DND-41 (cell line): ENCODE measurements around the gene PIRT.

Source experiments
- ATAC-seq: fragments of 200-7000 bp; cut with Tn5 transposase; 3 replicates; pipeline ENCODE4 v1.9.1; 2021; ENCODE audit warnings: low read depth; ENCODE audit not compliant: insufficient read depth
- DNase-seq: peaks from one replicate; pipeline ENCODE4 v3.0.0-alpha.2; 2020
- H2AFZ ChIP-seq: 2 replicates; pipeline ENCODE4 v1.6.0; 2012; ENCODE audit warnings: low read depth, low read length
- H3K27ac ChIP-seq: 2 replicates; pipeline ENCODE4 v1.5.1; 2012; ENCODE audit warnings: low read length, inconsistent platforms
- H3K27me3 ChIP-seq: fragments of 200-600 bp; sonication (generic); 2 replicates; pipeline ENCODE4 v1.6.0; 2012; ENCODE audit warnings: low read length, mild to moderate bottlenecking, inconsistent platforms; ENCODE audit not compliant: insufficient read depth, poor library complexity
- H3K36me3 ChIP-seq: 2 replicates; pipeline ENCODE4 v1.5.1; 2012; ENCODE audit warnings: low read length, inconsistent platforms; ENCODE audit not compliant: insufficient read depth
- H3K4me1 ChIP-seq: 2 replicates; pipeline ENCODE4 v1.5.1; 2012; ENCODE audit warnings: mild to moderate bottlenecking, low read length; ENCODE audit not compliant: insufficient read depth
- H3K4me2 ChIP-seq: 2 replicates; pipeline ENCODE4 v1.6.0; 2012; ENCODE audit warnings: mild to moderate bottlenecking, moderate library complexity, low read length, inconsistent platforms; ENCODE audit not compliant: insufficient read depth
- H3K4me3 ChIP-seq, 2 experiments: fragments of 200-600 bp in 1 of 2; shearing (Covaris generic) in 1 of 2; 2 replicates each; pipeline ENCODE4 v1.5.1; 2012 to 2016; ENCODE audit warnings: inconsistent platforms in 2 of 2, low read length in 2 of 2, mild to moderate bottlenecking in 2 of 2, low read depth in 1 of 2, moderate library complexity in 1 of 2
- H3K79me2 ChIP-seq: 2 replicates; pipeline ENCODE4 v1.6.0; 2012; ENCODE audit warnings: low read length, inconsistent platforms; ENCODE audit not compliant: insufficient read depth
- H3K9ac ChIP-seq: 2 replicates; pipeline ENCODE4 v1.6.0; 2012; ENCODE audit warnings: low read depth, mild to moderate bottlenecking, inconsistent platforms, low read length, moderate library complexity
- H3K9me3 ChIP-seq: 2 replicates; pipeline ENCODE4 v1.5.1; 2012; ENCODE audit warnings: low read length, moderate library complexity, mild to moderate bottlenecking, inconsistent platforms; ENCODE audit not compliant: insufficient read depth, severe bottlenecking
- H4K20me1 ChIP-seq: 2 replicates; pipeline ENCODE4 v1.6.0; 2012; ENCODE audit warnings: low read length; ENCODE audit not compliant: insufficient read depth
- CTCF ChIP-seq: IDR thresholded peaks from 2 replicates; pipeline ENCODE4 v1.5.1; 2012; ENCODE audit warnings: borderline replicate concordance, low read length, moderate library complexity, mild to moderate bottlenecking; ENCODE audit not compliant: poor library complexity, severe bottlenecking; ENCODE audit errors: extremely low read depth
- EZH2 ChIP-seq: IDR thresholded peaks from 3 replicates; pipeline ENCODE4 v1.6.1; 2012; ENCODE audit warnings: borderline replicate concordance, low read depth, mild to moderate bottlenecking, moderate library complexity, low read length, inconsistent platforms; ENCODE audit not compliant: severe bottlenecking

The PIRT gene

DNA sequence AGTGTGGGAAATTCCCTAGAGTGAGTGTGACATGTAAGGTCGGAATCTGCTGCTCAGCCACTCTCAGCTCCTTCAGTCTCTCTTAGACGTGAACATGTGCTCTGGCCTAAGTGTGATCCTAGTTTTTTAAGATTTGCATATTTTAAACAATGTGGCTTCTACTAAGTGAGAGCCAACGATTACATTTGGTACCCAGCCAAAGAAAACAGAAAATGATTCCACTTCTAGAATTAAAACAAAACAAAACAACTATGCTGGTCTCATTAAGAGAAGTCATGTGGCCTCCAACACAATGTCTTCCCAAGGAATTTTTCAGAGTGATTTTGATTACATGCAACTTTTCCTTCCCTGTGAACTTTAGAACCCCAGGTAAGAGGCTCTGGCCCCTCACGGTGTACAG is 44.1 kb downstream of the PIRT start:
- DNase-seq: no peak
- Histone ChIP-seq H3K36me3 (no peaks in the 10 kb centered on the region), H3K9ac (no peak overlapping the region), H3K4me2 (no peak overlapping the region), H3K27ac (no peak overlapping the region), H3K9me3 (no peaks in the 10 kb centered on the region), H3K4me3 (no peak overlapping the region), H3K79me2 (no peaks in the 10 kb centered on the region), H3K27me3 (peaks cover 5% of the 10 kb centered on the region), H2AFZ (no peak overlapping the region), H3K4me1 (no peaks in the 10 kb centered on the region), H4K20me1 (no peaks in the 10 kb centered on the region)
- no peak for ATAC-seq
- TF ChIP-seq EZH2 (no peak), CTCF (no peak)

- Histone ChIP-seq H3K4me1 (no peaks in the 10 kb centered on the region), H3K9ac (no peak overlapping the region), H3K4me3 (no peak overlapping the region), H3K79me2 (no peaks in the 10 kb centered on the region), H3K4me2 (no peak overlapping the region), H3K27me3 (peaks cover 5% of the 10 kb centered on the region), H3K27ac (no peak overlapping the region), H2AFZ (no peak overlapping the region), H4K20me1 (no peaks in the 10 kb centered on the region), H3K36me3 (no peaks in the 10 kb centered on the region), H3K9me3 (no peaks in the 10 kb centered on the region)
- DNase-seq (no peak), ATAC-seq (no peak)
- TF ChIP-seq EZH2: no peak
- no peak for TF ChIP-seq CTCF
These were observed 44.6 kb downstream of the PIRT start for GRCh38 chr17:10793256-10793655.

- DNase-seq: no peak
- Histone ChIP-seq H3K27me3 (peaks cover 5% of the 10 kb centered on the region), H2AFZ (no peak overlapping the region), H3K9ac (no peak overlapping the region), H3K9me3 (no peaks in the 10 kb centered on the region), H3K4me3 (no peak overlapping the region), H3K4me1 (no peaks in the 10 kb centered on the region), H3K27ac (no peak overlapping the region), H3K4me2 (no peak overlapping the region), H3K36me3 (no peaks in the 10 kb centered on the region), H3K79me2 (no peaks in the 10 kb centered on the region), H4K20me1 (no peaks in the 10 kb centered on the region)
- ATAC-seq: peak; percentile 24; the same call in 1 of the 3 replicates
- TF ChIP-seq CTCF (no peak), EZH2 (no peak)
These were observed 45.7 kb downstream of the PIRT start for GRCh38 chr17:10792151-10792550.
